ENCODE data around the gene NIPSNAP3A.

NIPSNAP3A gene

DNA sequence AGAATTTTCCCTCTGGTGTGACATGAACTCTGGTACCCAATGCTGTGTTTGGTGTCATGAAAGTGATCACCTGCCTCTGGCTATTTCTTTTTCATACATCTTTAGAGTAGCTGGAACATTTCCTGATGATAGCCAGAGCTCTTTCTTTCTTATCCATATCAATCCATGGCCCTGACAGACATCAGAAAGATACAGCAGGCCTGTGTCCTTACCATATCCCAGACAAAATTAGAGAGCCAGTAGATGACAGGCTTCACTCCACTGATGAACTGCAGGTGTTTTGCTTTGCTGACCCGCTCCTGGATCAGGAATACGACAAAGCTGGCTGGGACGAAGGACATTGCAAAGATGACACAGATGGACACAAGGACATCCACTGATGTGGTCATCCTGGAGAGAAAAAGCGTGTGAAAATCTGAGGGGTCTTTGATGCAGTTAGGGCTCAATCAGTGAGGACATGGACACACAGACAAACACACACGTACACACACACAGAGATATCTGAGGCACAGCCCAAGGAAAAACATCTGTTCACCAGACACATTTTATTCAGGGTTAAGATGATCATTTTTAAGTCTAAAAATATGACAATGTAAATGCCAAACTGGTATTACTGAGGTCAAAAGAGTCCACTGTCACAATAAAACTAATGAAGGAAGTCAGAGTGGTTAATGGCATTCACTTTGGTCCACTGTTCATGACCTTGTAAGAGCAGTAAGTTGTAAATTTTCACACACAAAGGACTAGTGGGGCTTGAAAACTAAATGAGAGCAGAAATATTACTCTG is 50.9 kb downstream of the NIPSNAP3A start:
- Histone ChIP-seq H3K9me3 (ENCODE audit: control insufficient read depth in 5 of 5, low read length in 5 of 5) (no peaks in the 10 kb centered on the region), H3K36me3 (ENCODE audit: control insufficient read depth in 5 of 5, insufficient read depth in 5 of 5, low read length in 5 of 5) (peaks cover 78 to 99% (median 98%) of the 10 kb centered on the region in 5 donors), H3K4me3 (ENCODE audit: low read depth in 1 of 5, low read length in 5 of 5) (no peak overlapping the region), H3K4me1 (ENCODE audit: control insufficient read depth in 5 of 5, insufficient read depth in 5 of 5, low read length in 5 of 5) (peaks cover 0 to 38% (median 12%) of the 10 kb centered on the region in 5 donors), H3K9ac (ENCODE audit: low read length in 5 of 5) (no peak overlapping the region), H3K27ac (ENCODE audit: low read depth, low read length) (peak overlapping the region; percentile 19), H3K27me3 (ENCODE audit: control insufficient read depth in 5 of 5, insufficient read depth in 4 of 5, low read length in 5 of 5) (no peaks in the 10 kb centered on the region)

DNA sequence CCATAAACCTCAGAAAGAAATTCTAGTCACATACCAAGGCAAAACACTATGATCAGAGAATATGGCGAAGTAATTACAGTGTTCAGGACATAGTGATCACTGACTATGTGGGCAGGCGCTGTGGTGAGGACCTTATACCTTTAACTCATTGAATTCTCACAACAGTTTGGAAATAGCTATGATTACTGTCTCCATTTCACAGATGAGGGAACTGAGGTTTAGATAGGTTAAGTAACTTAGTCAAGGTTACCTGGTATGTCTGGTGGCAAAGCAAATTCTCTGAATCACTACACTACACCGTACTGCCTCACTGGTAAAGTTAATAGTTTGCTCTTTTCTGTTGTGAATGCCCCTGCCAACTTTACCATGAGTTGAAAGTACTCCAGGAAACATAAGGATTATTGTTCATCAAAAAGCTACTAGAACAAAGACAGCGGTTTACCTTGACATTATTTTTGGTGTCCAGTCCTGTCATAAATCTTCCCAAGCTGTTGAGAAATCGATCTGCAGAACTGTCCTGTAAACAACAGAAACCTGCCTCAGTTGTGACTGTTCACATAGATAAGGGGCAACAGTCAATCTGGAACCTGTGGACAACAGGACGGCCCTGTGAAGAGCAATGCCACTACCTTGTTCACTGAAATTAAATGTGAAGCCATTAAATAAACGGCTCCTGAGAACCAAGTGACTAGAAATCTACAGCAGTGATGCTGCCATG is 52.7 kb downstream of the NIPSNAP3A start:
- Histone ChIP-seq H3K27me3 (ENCODE audit: control insufficient read depth in 5 of 5, insufficient read depth in 4 of 5, low read length in 5 of 5) (no peaks in the 10 kb centered on the region), H3K27ac (ENCODE audit: low read depth, low read length) (peak overlapping the region; percentile 29), H3K4me1 (ENCODE audit: control insufficient read depth in 5 of 5, insufficient read depth in 5 of 5, low read length in 5 of 5) (peaks cover 0 to 33% (median 7%) of the 10 kb centered on the region in 5 donors), H3K9me3 (ENCODE audit: control insufficient read depth in 5 of 5, low read length in 5 of 5) (no peaks in the 10 kb centered on the region), H3K36me3 (ENCODE audit: control insufficient read depth in 5 of 5, insufficient read depth in 5 of 5, low read length in 5 of 5) (peaks cover 70 to 99% (median 98%) of the 10 kb centered on the region in 5 donors), H3K4me3 (ENCODE audit: low read depth in 1 of 5, low read length in 5 of 5) (no peak overlapping the region), H3K9ac (ENCODE audit: low read length in 5 of 5) (no peak overlapping the region)

DNA sequence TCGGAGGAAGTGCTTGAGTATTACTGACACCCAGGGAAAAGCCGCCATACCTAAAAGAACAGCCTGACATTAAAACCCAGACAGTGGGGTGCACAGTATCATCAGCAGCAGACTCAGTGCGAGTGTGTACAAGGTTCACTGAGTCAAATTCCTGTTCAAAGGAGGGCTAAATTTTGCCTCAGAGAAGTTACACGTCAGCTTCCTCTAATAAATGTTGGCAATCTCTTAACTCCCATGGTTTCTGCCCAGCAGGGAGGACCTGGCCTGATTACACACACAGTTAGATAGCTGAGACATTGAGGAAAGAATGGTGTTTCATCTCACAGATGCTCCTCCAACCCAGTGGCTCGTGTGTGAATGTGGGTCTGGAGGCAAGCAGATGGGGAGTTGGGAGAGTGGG is 54.6 kb downstream of the NIPSNAP3A start:
- Histone ChIP-seq H3K9me3 (ENCODE audit: control insufficient read depth in 5 of 5, low read length in 5 of 5) (no peaks in the 10 kb centered on the region), H3K4me3 (ENCODE audit: low read depth in 1 of 5, low read length in 5 of 5) (no peak overlapping the region), H3K27ac (ENCODE audit: low read depth, low read length) (peak overlapping the region; percentile 19), H3K27me3 (ENCODE audit: control insufficient read depth in 5 of 5, insufficient read depth in 4 of 5, low read length in 5 of 5) (no peaks in the 10 kb centered on the region), H3K9ac (ENCODE audit: low read length in 5 of 5) (no peak overlapping the region), H3K36me3 (ENCODE audit: control insufficient read depth in 5 of 5, insufficient read depth in 5 of 5, low read length in 5 of 5) (peaks cover 66 to 99% (median 98%) of the 10 kb centered on the region in 5 donors), H3K4me1 (ENCODE audit: control insufficient read depth in 5 of 5, insufficient read depth in 5 of 5, low read length in 5 of 5) (peaks cover 0 to 28% (median 0%) of the 10 kb centered on the region in 5 donors)

DNA sequence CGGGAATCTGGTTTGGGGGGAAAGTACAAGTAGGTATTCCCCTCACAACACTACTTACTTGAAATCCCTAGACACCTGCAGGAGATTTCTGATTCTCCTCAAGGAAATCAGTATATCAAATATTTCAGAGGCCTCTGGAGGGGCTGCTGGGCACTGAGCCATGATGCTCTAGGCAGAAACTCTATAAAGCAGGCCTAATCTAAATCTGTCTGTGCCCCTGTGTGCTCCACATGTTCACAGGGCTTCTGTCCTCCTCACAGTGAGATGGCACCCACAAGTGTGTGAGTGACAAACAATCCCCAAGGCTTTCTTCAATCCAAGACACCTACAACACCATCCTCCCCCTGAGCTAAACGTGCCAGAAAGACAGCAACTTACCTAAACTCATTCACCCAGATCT is 55.4 kb downstream of the NIPSNAP3A start:
- Histone ChIP-seq H3K9ac (ENCODE audit: low read length in 5 of 5) (peak overlapping the region in 1 of 5 donors; percentile 2), H3K9me3 (ENCODE audit: control insufficient read depth in 5 of 5, low read length in 5 of 5) (no peaks in the 10 kb centered on the region), H3K27ac (ENCODE audit: low read depth, low read length) (peak overlapping the region; percentile 19), H3K27me3 (ENCODE audit: control insufficient read depth in 5 of 5, insufficient read depth in 4 of 5, low read length in 5 of 5) (no peaks in the 10 kb centered on the region), H3K4me1 (ENCODE audit: control insufficient read depth in 5 of 5, insufficient read depth in 5 of 5, low read length in 5 of 5) (peaks cover 0 to 27% (median 0%) of the 10 kb centered on the region in 5 donors), H3K36me3 (ENCODE audit: control insufficient read depth in 5 of 5, insufficient read depth in 5 of 5, low read length in 5 of 5) (peaks cover 60 to 97% (median 92%) of the 10 kb centered on the region in 5 donors), H3K4me3 (ENCODE audit: low read depth in 1 of 5, low read length in 5 of 5) (no peak overlapping the region)

DNA sequence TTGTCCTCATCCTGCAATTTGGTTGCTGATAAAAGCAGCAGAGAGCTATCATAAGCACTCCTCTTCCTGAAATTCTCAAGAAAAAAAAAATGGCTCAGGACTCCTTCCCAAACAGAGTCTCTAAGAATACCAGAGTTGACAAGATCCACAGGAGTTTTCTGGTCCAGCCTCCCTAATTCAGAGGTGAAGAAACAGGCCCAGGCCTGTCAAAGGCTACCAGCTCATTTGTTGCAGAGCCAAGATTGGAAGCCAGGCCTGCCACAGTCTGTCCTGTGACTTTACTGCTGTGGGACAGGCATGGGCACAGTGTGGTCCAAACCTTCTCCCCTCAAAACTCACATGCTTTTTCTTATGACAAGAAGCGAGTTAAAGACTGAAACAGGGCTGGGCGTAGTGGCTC is 58.0 kb downstream of the NIPSNAP3A start:
- peaks cover 55 to 92% (median 85%) of the 10 kb centered on the region in 5 donors for H3K36me3 ChIP-seq (ENCODE audit: control insufficient read depth in 5 of 5, insufficient read depth in 5 of 5, low read length in 5 of 5)
- H3K27ac ChIP-seq (ENCODE audit: low read depth, low read length): peak overlapping the region; percentile 8
- H3K9me3 ChIP-seq (ENCODE audit: control insufficient read depth in 5 of 5, low read length in 5 of 5): no peaks in the 10 kb centered on the region
- no peaks in the 10 kb centered on the region for H3K27me3 ChIP-seq (ENCODE audit: control insufficient read depth in 5 of 5, insufficient read depth in 4 of 5, low read length in 5 of 5)
- no peak overlapping the region for H3K9ac ChIP-seq (ENCODE audit: low read length in 5 of 5)
- no peak overlapping the region for H3K4me3 ChIP-seq (ENCODE audit: low read depth in 1 of 5, low read length in 5 of 5)
- peaks cover 0 to 33% (median 7%) of the 10 kb centered on the region in 5 donors for H3K4me1 ChIP-seq (ENCODE audit: control insufficient read depth in 5 of 5, insufficient read depth in 5 of 5, low read length in 5 of 5)

DNA sequence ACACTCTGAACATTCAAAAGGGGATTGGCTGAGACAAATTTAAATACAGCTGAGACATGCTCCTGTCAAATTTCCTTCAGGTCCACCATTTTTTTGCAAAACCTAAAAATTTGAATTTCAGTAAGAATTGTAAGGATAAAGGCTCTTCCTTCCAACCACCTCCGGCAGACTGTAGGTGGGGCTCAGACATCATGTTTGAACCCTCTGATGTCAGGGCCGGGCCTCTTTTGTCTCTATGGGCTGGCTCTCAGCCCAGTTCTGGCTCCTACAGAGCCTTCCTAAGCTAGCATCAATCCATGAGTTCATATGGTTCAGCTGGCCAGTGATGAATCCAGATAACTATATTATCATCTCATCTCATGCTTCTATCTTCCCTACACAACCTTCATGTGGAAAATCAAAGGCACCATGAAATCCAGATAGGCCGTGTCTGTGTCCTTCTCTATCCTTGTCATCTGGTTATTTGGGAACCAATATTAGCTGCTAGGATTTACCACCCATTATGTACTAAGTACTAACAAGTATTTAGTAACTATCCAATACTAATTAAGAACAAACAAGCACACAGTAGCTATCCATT is 60.6 kb downstream of the NIPSNAP3A start:
- Histone ChIP-seq H3K4me1 (ENCODE audit: control insufficient read depth in 5 of 5, insufficient read depth in 5 of 5, low read length in 5 of 5) (peaks cover 0 to 41% (median 23%) of the 10 kb centered on the region in 5 donors), H3K36me3 (ENCODE audit: control insufficient read depth in 5 of 5, insufficient read depth in 5 of 5, low read length in 5 of 5) (peaks cover 61 to 92% (median 76%) of the 10 kb centered on the region in 5 donors), H3K9ac (ENCODE audit: low read length in 5 of 5) (peak overlapping the region in 1 of 5 donors; percentile 34), H3K27me3 (ENCODE audit: control insufficient read depth in 5 of 5, insufficient read depth in 4 of 5, low read length in 5 of 5) (no peaks in the 10 kb centered on the region), H3K4me3 (ENCODE audit: low read depth in 1 of 5, low read length in 5 of 5) (peak overlapping the region in 1 of 5 donors; percentile 56), H3K9me3 (ENCODE audit: control insufficient read depth in 5 of 5, low read length in 5 of 5) (no peaks in the 10 kb centered on the region), H3K27ac (ENCODE audit: low read depth, low read length) (peak overlapping the region; percentile 90)

Measured in subcutaneous abdominal adipose tissue (tissue), 5 donors.